T-cell (primary cell): Measurements from ENCODE around the gene HPF1. TPM values are rescaled to one million over a fixed set of nuclear protein-coding genes. Genes with fewer than 3 reads are reported as not detected.
"Not testable (repeated sequence)": the region's sequence is repeated elsewhere in the genome, so short reads cannot be mapped to it uniquely, and the experiment has no call there.

Source experiments
- ATAC-seq, 4 experiments: fragments of 200-7000 bp in 3 of 4; fragments of 150-1000 bp in 1 of 4; cut with Tn5 transposase; replicated peaks in 1 of 4; 1 replicate in 3 of 4; 2 replicates in 1 of 4; pipeline ENCODE4 v1.10.0; 2021; ENCODE audit warnings: moderate library complexity in 3 of 4, mild to moderate bottlenecking in 2 of 4, moderate number of reproducible peaks in 1 of 4
- CTCF ChIA-PET, 2 donors: fragments of 300-600 bp; sonication (Branson Sonifier 250); formaldehyde crosslinking; loops; one replicate each; lab custom pipeline; 2022; ENCODE audit warnings: antibody characterized with exemption in 2 of 2; lab: Charles Lee
- POLR2A ChIA-PET, 2 donors: fragments of 300-600 bp; sonication (Branson Sonifier 250); formaldehyde crosslinking; loops; one replicate each; lab custom pipeline; 2022; ENCODE audit warnings: antibody characterized with exemption in 2 of 2; lab: Charles Lee
- DNase-seq, 35 experiments: peaks; one replicate each; pipeline versions ENCODE4 v3.0.0 to v3.0.0-alpha.2; 2013 to 2023
- H3K27ac ChIP-seq: one replicate; pipeline ENCODE4 v1.5.1; 2013; ENCODE audit warnings: low read length
- H3K27me3 ChIP-seq, 2 experiments: replicated peaks in 1 of 2; 1 replicate in 1 of 2; 2 replicates in 1 of 2; pipeline versions ENCODE4 v1.6.1 to v1.7.0; 2013; ENCODE audit warnings: low read length in 1 of 2, mixed read lengths in 1 of 2; ENCODE audit not compliant: control insufficient read depth in 2 of 2, insufficient read depth in 2 of 2; ENCODE audit errors: extremely low read depth in 1 of 2
- H3K36me3 ChIP-seq, 2 donors: 1 replicate in 1 of 2; 2 replicates in 1 of 2; pipeline versions ENCODE4 v1.6.1 to v1.7.0; 2013; ENCODE audit warnings: low read length in 1 of 2; ENCODE audit not compliant: control insufficient read depth in 2 of 2, insufficient read depth in 1 of 2; ENCODE audit errors: extremely low read depth in 1 of 2
- H3K4me1 ChIP-seq, 2 experiments: 1 replicate in 1 of 2; 2 replicates in 1 of 2; pipeline versions ENCODE4 v1.6.1 to v1.7.0; 2013; ENCODE audit warnings: low read length in 2 of 2, mixed read lengths in 1 of 2; ENCODE audit not compliant: insufficient read depth in 2 of 2, control insufficient read depth in 1 of 2; ENCODE audit errors: extremely low read depth in 1 of 2
- H3K4me3 ChIP-seq, 2 donors: 1 replicate in 1 of 2; 2 replicates in 1 of 2; pipeline versions ENCODE4 v1.5.1 to v1.7.0; 2013; ENCODE audit warnings: mild to moderate bottlenecking in 2 of 2, low read length in 1 of 2, moderate library complexity in 1 of 2; ENCODE audit not compliant: control insufficient read depth in 1 of 2; ENCODE audit errors: extremely low read depth in 1 of 2
- H3K9me3 ChIP-seq: 2 replicates; pipeline ENCODE4 v1.7.0; 2013
- H3K27ac Mint-ChIP-seq, 2 donors: one replicate each; pipeline ENCODE4 v1.8.0; 2020 to 2021; ENCODE audit warnings: mild to moderate bottlenecking in 2 of 2, mixed read lengths in 2 of 2
- H3K27me3 Mint-ChIP-seq, 2 donors: one replicate each; pipeline ENCODE4 v1.8.0; 2021 to 2022; ENCODE audit warnings: mixed read lengths in 2 of 2
- H3K36me3 Mint-ChIP-seq: one replicate; pipeline ENCODE4 v1.8.0; 2021; ENCODE audit warnings: mixed read lengths
- H3K4me1 Mint-ChIP-seq, 3 donors: one replicate each; pipeline ENCODE4 v1.8.0; 2020 to 2022; ENCODE audit warnings: mixed read lengths in 3 of 3, mild to moderate bottlenecking in 1 of 3
- H3K4me3 Mint-ChIP-seq, 3 donors: one replicate each; pipeline ENCODE4 v1.8.0; 2020 to 2022; ENCODE audit warnings: mild to moderate bottlenecking in 3 of 3, mixed read lengths in 3 of 3, moderate library complexity in 3 of 3
- H3K9me3 Mint-ChIP-seq, 3 donors: one replicate each; pipeline ENCODE4 v1.8.0; 2020 to 2022; ENCODE audit warnings: mixed read lengths in 3 of 3
- WGBS: methylation state at CpG from one replicate; pipeline ENCODE4 v1.1.5; 2013; ENCODE audit warnings: missing lambda C conversion rate; ENCODE audit not compliant: insufficient coverage; 5-methylcytosine and 5-hydroxymethylcytosine counted together
- total RNA-seq, 35 experiments: library from RNA in 6 of 35; stranded (reverse) in 6 of 35; fragments of 120-200 nt in 1 of 35; gene quantifications; one replicate each; pipeline versions ENCODE4 v1.2.1 to v1.2.4 and lab custom pipeline; 2013 to 2026

The HPF1 gene
- total RNA-seq, 5 donors from 2014 or later (not counting 1 experiment from before 2014, with no cell fraction given): 6.5 to 14.0 (median 13.0) TPM

GRCh38 chr4:169795585-169795984 lies 37.8 kb upstream of the HPF1 start:
- 0% methylated on average over 1 of the region's 4 CpGs for WGBS

GRCh38 chr4:169791527-169792156 lies 33.9 kb upstream of the HPF1 start:
- Mint-ChIP-seq H3K4me3 (peak overlapping the region in 1 of 3 donors; percentile 59), H3K27me3 (peaks cover 60 to 66% of the 10 kb centered on the region in 2 donors), H3K36me3 (no peaks in the 10 kb centered on the region), H3K4me1 (peaks cover 8 to 9% (median 9%) of the 10 kb centered on the region in 3 donors), H3K9me3 (no peaks in the 10 kb centered on the region), H3K27ac (no peak overlapping the region)
- POLR2A ChIA-PET: no interaction called here
- Histone ChIP-seq H3K4me1 (peaks cover 0 to 4% of the 10 kb centered on the region in 2 experiments), H3K27me3 (peaks cover 8 to 12% of the 10 kb centered on the region in 2 experiments), H3K9me3 (no peaks in the 10 kb centered on the region), H3K27ac (no peak overlapping the region), H3K36me3 (no peaks in the 10 kb centered on the region), H3K4me3 (no peak overlapping the region)
- peak in 8 of 35 experiments; percentile 2 to 17 (median 6) for DNase-seq
- ATAC-seq: peak in 1 of 4 experiments; percentile 58
- WGBS: 11% methylated on average over 25 of the region's 29 CpGs
- CTCF ChIA-PET: no interaction called here

More at GRCh38 chr4:169795585-169795984, 37.8 kb upstream of the HPF1 start:
- peaks cover 8 to 9% (median 9%) of the 10 kb centered on the region in 3 donors for H3K4me1 Mint-ChIP-seq
- no peak overlapping the region for H3K27ac Mint-ChIP-seq
- DNase-seq (no peak), ATAC-seq (no peak)
- ChIA-PET POLR2A (no interaction called here), CTCF (interaction anchor here in 1 of 2 donors (0.6 kb wide), 1 partner anchor 30 kb away, joined by 4 read pairs; no protein-coding TSS in a partner anchor)
- H3K36me3 Mint-ChIP-seq: no peaks in the 10 kb centered on the region
- Histone ChIP-seq H3K4me3 (no peak overlapping the region), H3K27ac (no peak overlapping the region), H3K27me3 (peaks cover 5 to 8% of the 10 kb centered on the region in 2 experiments), H3K9me3 (no peaks in the 10 kb centered on the region), H3K36me3 (no peaks in the 10 kb centered on the region), H3K4me1 (peaks cover 0 to 4% of the 10 kb centered on the region in 2 experiments)
- no peaks in the 10 kb centered on the region for H3K9me3 Mint-ChIP-seq
- H3K27me3 Mint-ChIP-seq: peaks cover 29 to 40% of the 10 kb centered on the region in 2 donors
- H3K4me3 Mint-ChIP-seq: no peak overlapping the region

- H3K27ac ChIP-seq: no peak overlapping the region
- no peak overlapping the region for H3K27ac Mint-ChIP-seq
- no peaks in the 10 kb centered on the region for H3K9me3 ChIP-seq
- no peaks in the 10 kb centered on the region for H3K9me3 Mint-ChIP-seq
- H3K27me3 Mint-ChIP-seq: peaks cover 62 to 71% of the 10 kb centered on the region in 2 donors
- H3K36me3 ChIP-seq: no peaks in the 10 kb centered on the region
- DNase-seq: no peak
- H3K4me1 ChIP-seq: peaks cover 0 to 4% of the 10 kb centered on the region in 2 experiments
- H3K36me3 Mint-ChIP-seq: no peaks in the 10 kb centered on the region
- no CpG with 5 or more reads among the region's 2 CpGs for WGBS
- peaks cover 8 to 12% of the 10 kb centered on the region in 2 experiments for H3K27me3 ChIP-seq
- no peak for ATAC-seq
- POLR2A ChIA-PET: no interaction called here
- CTCF ChIA-PET: no interaction called here
- peaks cover 8 to 9% (median 9%) of the 10 kb centered on the region in 3 donors for H3K4me1 Mint-ChIP-seq
- no peak overlapping the region for H3K4me3 ChIP-seq
- peak overlapping the region in 1 of 3 donors; percentile 59 for H3K4me3 Mint-ChIP-seq
These were observed 33.3 kb upstream of the HPF1 start for GRCh38 chr4:169791062-169791461.

- H3K4me3 Mint-ChIP-seq: peak overlapping the region; percentile 36 to 52 (median 37)
- DNase-seq (peak in 21 of 35 experiments; percentile 3 to 58 (median 26)), ATAC-seq (peak; percentile 30 to 75 (median 55))
- peaks cover 17 to 30% of the 10 kb centered on the region in 2 donors for H3K27me3 Mint-ChIP-seq
- H3K27me3 ChIP-seq: peaks cover 0 to 26% of the 10 kb centered on the region in 2 experiments
- no peak overlapping the region for H3K27ac ChIP-seq
- H3K36me3 ChIP-seq: no peaks in the 10 kb centered on the region
- peak overlapping the region; percentile 15 to 62 for H3K4me3 ChIP-seq
- no peak overlapping the region for H3K27ac Mint-ChIP-seq
- ChIA-PET POLR2A (interaction anchor here (0.6 kb wide), 2 partner anchors 64 to 155 kb away, joined by 3 read pairs; no protein-coding TSS in a partner anchor), CTCF (no interaction called here)
- no peaks in the 10 kb centered on the region for H3K9me3 ChIP-seq
- no peaks in the 10 kb centered on the region for H3K9me3 Mint-ChIP-seq
- WGBS: 33% methylated on average over 35 of the region's 58 CpGs
- peaks cover 6 to 13% (median 10%) of the 10 kb centered on the region in 3 donors for H3K4me1 Mint-ChIP-seq
- peaks cover 4 to 12% of the 10 kb centered on the region in 2 experiments for H3K4me1 ChIP-seq
- no peaks in the 10 kb centered on the region for H3K36me3 Mint-ChIP-seq
These were observed 17.0 kb upstream of the HPF1 start for GRCh38 chr4:169774466-169775445.

GRCh38 chr4:169773889-169774288 lies 16.1 kb upstream of the HPF1 start:
- no CpG with 5 or more reads among the region's 7 CpGs for WGBS
- ChIA-PET CTCF (no interaction called here), POLR2A (no interaction called here)
- Histone ChIP-seq H3K36me3 (no peaks in the 10 kb centered on the region), H3K4me3 (no peak overlapping the region), H3K27ac (no peak overlapping the region), H3K4me1 (peaks cover 4 to 12% of the 10 kb centered on the region in 2 experiments), H3K27me3 (peaks cover 0 to 26% of the 10 kb centered on the region in 2 experiments), H3K9me3 (no peaks in the 10 kb centered on the region)
- H3K9me3 Mint-ChIP-seq: no peaks in the 10 kb centered on the region
- peaks cover 17 to 30% of the 10 kb centered on the region in 2 donors for H3K27me3 Mint-ChIP-seq
- no peaks in the 10 kb centered on the region for H3K36me3 Mint-ChIP-seq
- DNase-seq: no peak
- ATAC-seq: no peak
- H3K4me3 Mint-ChIP-seq: peak overlapping the region in 1 of 3 donors; percentile 52
- no peak overlapping the region for H3K27ac Mint-ChIP-seq
- H3K4me1 Mint-ChIP-seq: peaks cover 6 to 13% (median 10%) of the 10 kb centered on the region in 3 donors

GRCh38 chr4:169771556-169772080 lies 13.9 kb upstream of the HPF1 start:
- H3K36me3 Mint-ChIP-seq, H3K9me3 Mint-ChIP-seq, DNase-seq, ATAC-seq, H3K4me3 ChIP-seq, H3K36me3 ChIP-seq, H3K9me3 ChIP-seq, H3K27ac Mint-ChIP-seq, H3K4me3 Mint-ChIP-seq, H3K27ac ChIP-seq, CTCF ChIA-PET: not testable (repeated sequence)
- H3K4me1 ChIP-seq: peaks cover 4 to 12% of the 10 kb centered on the region in 2 experiments
- no CpG with 5 or more reads among the region's 11 CpGs for WGBS
- H3K27me3 ChIP-seq: peaks cover 0 to 21% of the 10 kb centered on the region in 2 experiments
- POLR2A ChIA-PET: interaction anchor here in 1 of 2 donors (0.6 kb wide), 1 partner anchor 228 kb away, joined by 3 read pairs; no protein-coding TSS in a partner anchor
- peaks cover 11 to 24% of the 10 kb centered on the region in 2 donors for H3K27me3 Mint-ChIP-seq
- peaks cover 6 to 13% (median 10%) of the 10 kb centered on the region in 3 donors for H3K4me1 Mint-ChIP-seq
